GM13976 (cell line): ENCODE measurements around the gene PRSS50.
A peak's percentile ranks its signal among the peaks of the same experiment; 100 is the strongest.
"Not testable (repeated sequence)": the region's sequence is repeated elsewhere in the genome, so short reads cannot be mapped to it uniquely, and the experiment has no call there.

Experiments used
- DNase-seq: peaks from one replicate; pipeline ENCODE4 v3.0.0; 2012; ENCODE audit warnings: low spot score
- CTCF ChIP-seq: IDR thresholded peaks from 2 replicates; pipeline ENCODE4 v1.5.1; 2012; ENCODE audit warnings: borderline replicate concordance, mild to moderate bottlenecking; ENCODE audit not compliant: insufficient read depth; ENCODE audit errors: extremely low read depth, missing control alignments, control extremely low read depth
- in situ Hi-C: fragments of 300-500 bp; cut with MboI; formaldehyde crosslinking; loops from one replicate; pipeline ENCODE4 v1.12.0; 2022; ENCODE audit warnings: low sequenced_read_pairs, mixed read lengths, inconsistent platforms; ENCODE audit not compliant: unreplicated experiment

Gene PRSS50

GRCh38 chr3:46750555-46751038 lies 32.9 kb upstream of the PRSS50 start:
- in situ Hi-C loops = no loop called here
- TF ChIP-seq CTCF = no peak
- no peak for DNase-seq

GRCh38 chr3:46749129-46749528 lies 31.5 kb upstream of the PRSS50 start:
- in situ Hi-C loops = no loop called here
- no peak for TF ChIP-seq CTCF
- DNase-seq = no peak

GRCh38 chr3:46748170-46748569 lies 30.5 kb upstream of the PRSS50 start:
- no peak for TF ChIP-seq CTCF
- no peak for DNase-seq
- in situ Hi-C loops = no loop called here

GRCh38 chr3:46746711-46747110 lies 29.0 kb upstream of the PRSS50 start:
- DNase-seq = peak; percentile 53
- in situ Hi-C loops = no loop called here
- no peak for TF ChIP-seq CTCF

- DNase-seq = no peak
- in situ Hi-C loops = no loop called here
- no peak for TF ChIP-seq CTCF
Measured at GRCh38 chr3:46742992-46743585, 25.4 kb upstream of the PRSS50 start.

GRCh38 chr3:46739565-46739964 lies 21.9 kb upstream of the PRSS50 start:
- DNase-seq, in situ Hi-C loops: not testable (repeated sequence)

GRCh38 chr3:46737329-46737731 lies 19.7 kb upstream of the PRSS50 start:
- TF ChIP-seq CTCF = no peak
- DNase-seq = no peak
- in situ Hi-C loops = no loop called here
